ENCODE data around the gene ZBTB40.

DNA sequence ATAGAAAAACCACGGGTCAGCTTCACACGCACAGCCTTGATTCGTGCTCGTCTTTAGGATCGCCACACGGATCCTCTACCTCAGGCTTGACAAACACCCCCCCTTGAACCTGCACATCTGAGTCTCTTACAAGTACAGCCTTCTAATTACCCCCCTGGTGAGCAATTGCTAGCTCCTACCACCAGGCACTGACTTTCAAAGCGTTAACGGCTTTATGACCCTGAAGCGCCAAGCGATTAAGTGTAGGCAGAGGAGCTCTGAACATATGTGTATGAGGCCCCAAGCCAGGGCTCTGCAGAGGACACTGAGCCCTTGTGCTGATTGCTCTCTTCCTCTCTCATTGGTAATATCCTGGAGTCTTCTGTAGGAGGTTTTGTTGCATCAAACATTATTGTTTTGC lies 55.9 kb downstream of the ZBTB40 start:
- TF ChIP-seq, protein P1, sequence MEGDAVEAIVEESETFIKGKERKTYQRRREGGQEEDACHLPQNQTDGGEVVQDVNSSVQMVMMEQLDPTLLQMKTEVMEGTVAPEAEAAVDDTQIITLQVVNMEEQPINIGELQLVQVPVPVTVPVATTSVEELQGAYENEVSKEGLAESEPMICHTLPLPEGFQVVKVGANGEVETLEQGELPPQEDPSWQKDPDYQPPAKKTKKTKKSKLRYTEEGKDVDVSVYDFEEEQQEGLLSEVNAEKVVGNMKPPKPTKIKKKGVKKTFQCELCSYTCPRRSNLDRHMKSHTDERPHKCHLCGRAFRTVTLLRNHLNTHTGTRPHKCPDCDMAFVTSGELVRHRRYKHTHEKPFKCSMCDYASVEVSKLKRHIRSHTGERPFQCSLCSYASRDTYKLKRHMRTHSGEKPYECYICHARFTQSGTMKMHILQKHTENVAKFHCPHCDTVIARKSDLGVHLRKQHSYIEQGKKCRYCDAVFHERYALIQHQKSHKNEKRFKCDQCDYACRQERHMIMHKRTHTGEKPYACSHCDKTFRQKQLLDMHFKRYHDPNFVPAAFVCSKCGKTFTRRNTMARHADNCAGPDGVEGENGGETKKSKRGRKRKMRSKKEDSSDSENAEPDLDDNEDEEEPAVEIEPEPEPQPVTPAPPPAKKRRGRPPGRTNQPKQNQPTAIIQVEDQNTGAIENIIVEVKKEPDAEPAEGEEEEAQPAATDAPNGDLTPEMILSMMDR (IDR thresholded peaks at IDR 0.05; ENCODE audit: poor library complexity): no peak
- TF ChIP-seq EZH2phosphoT487 (IDR thresholded peaks at IDR 0.05; ENCODE audit: low read depth, severe bottlenecking, unreplicated experiment): no peak

Measured in hepatocyte (in vitro differentiated cells).